ENCODE measurements around the gene MPC1L.
A peak's percentile ranks its signal among the peaks of the same experiment; 100 is the strongest.

MPC1L gene

DNA sequence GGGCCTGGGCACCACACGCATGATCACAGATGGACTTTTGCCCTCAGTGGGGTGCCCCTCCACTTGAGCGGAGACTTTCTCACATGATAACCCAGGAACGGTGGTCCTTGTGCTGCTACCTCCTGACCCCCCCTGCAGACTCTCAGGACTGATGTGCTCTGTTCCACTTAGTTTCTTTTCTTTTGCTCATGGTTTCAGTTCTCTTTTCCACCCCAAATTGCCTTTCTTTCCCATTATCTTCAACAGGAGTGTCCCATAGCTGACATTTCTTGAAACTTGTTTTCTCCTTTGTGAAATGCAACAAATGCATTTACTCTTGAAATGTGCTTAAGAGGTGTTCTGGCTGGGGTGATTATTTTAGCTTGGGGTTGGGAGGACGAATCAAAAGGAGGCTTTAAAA, 9.0 kb downstream of the MPC1L start:
- no peak for DNase-seq (ENCODE audit: low read depth)

DNA sequence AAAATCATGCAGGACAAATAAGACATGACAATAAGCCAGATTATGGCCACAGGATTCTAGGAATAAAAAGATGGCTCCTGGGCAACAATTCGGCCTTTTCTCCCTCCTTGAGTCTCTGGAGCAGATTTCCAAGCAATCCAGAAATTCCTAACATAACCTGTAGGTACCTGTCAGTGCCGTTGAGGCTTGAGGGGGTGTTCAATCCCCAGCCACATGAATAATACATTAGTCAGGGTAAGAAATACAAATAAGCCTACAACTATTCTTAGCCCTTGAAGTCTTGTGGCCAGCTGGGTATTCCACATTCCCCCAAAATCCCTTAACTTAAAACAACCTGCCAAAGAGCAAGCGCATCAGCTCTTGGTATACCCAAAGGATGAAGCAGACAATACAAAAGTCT, 14.5 kb downstream of the MPC1L start:
- no peak for DNase-seq (ENCODE audit: low read depth)

DNA sequence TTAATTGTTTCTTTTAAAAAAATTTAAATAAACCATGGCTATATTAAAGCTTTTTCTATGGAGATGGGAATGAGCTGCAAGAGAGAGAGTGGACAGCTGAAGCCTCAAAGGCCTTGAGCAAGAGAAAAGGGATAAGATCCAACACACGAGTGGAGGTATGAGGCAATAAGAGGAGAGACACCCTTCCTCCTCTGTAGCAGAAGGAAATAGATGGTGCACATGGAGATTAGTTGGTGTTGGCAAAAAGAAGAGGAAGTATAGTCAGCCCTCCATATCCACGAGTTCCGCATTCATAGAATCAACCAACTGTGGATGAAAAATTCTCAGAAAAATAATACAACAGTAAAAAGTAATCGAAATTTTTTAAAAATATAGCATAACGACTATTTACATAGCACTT, 20.9 kb downstream of the MPC1L start:
- DNase-seq (ENCODE audit: low read depth) = no peak

DNA sequence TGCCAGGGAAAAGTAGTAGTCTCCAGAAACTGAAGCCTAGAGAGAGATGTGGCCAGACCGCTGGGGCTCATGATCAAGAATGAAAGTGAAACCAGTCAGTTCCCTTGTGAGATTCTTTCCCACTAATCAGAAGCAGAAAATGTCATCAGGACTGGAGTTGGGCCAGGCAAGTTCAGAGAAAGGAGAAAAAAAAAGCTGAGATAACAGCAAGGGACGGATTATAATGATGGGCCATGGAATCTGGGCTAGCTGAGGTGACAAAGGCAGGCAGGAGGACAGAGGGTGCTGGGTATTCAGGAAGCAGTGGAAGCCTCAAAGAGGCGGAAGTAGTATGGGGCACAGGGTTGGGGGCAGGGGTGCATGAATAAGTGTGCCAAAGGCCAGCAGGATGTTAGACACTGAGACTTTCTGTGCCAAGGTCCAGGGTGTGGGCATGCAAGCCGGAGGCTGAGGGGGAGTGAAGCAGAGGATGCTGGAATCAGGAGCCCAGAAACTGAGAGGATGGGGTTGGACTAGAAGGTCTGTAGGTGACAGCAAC, 21.7 kb downstream of the MPC1L start:
- peak; percentile 71 for DNase-seq (ENCODE audit: low read depth)

DNA sequence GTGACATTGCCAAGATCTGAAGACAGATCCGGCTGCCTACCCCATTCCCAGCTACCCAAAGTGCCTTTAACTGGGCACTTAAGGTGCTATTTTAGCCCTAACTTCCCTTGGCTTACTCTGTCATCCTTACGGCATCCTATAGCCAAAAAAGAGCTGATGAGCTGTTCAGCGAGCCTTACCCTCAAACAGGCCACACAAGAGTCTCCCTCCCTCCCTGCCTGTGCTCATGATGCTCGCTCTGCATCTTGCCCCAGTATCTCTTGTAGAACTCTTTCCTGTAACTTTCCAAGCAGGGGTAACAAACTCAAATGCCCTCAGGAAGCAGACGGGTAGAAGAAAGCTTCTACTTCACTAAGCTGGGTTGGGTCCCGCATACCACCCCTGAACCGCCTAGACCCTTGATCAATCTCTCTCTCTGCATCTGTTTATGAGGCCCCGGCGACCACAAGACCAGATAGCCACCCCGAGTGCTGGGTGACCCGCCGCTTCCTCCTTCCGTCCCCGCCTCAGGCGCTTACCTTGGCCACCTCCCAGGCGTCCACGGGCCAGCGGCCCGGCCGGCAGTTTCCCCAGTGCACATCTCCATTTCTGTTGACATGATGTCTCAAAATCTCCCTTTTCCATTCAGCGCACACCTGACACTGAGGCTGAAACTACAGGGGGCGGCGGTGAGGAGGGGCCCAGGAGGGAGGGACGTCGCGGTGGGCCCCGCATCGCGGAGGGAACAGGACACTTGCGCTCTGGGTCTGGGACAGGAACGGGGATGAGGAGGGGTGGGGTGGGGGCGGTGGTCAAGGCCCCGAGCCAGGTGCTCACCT, 23.5 kb downstream of the MPC1L start:
- DNase-seq (ENCODE audit: low read depth) = peak; percentile 49

DNA sequence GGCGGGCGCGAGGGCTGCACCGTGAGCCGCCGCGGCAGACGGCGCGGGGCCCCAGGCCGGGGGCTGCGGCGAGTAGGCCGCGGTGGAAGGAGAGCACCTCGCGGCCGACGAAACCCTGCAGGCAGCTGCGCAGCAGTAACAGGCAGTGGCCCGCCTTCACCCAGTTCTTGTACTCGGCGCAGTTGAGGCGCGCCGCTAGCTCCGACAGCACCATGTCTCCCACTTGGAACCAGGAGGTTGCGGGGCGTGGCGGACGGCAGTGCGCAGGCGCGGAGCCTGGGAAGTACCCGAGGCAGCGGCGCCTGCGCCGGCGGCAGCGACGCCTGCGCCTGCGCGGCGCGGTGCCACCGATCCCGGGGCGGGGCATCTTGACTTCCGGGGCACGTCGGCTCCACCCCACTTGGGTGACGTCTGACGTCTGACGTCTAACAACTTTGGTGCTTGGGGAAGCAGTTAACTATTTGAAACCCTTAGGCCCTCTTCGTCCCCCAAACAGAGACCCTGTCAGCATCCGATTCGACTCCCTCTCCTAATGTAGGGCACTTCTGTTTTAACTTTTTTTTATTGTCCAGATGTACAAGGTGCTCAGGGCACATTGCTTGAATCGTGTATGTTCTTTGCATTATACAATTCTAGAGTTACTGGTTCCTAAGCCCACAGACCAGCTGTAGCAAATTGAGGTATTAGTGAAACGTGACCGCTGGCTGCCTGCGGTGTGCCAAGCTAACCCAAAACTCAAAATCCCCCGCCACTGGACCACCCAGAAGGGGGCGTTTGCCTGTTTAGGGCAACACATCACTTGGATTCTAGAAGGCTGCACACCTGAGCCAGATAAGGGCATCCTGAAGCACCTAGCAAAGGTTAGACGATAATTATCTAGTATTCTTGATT, 24.3 kb downstream of the MPC1L start, which contains the start of gene CXorf38:
Gene CXorf38, minus strand, starts transcription at position 255 of the 891 bp plus-strand sequence. Its CDS starts 41 bp downstream, at position 214.
- peak; percentile 82 for DNase-seq (ENCODE audit: low read depth)

DNA sequence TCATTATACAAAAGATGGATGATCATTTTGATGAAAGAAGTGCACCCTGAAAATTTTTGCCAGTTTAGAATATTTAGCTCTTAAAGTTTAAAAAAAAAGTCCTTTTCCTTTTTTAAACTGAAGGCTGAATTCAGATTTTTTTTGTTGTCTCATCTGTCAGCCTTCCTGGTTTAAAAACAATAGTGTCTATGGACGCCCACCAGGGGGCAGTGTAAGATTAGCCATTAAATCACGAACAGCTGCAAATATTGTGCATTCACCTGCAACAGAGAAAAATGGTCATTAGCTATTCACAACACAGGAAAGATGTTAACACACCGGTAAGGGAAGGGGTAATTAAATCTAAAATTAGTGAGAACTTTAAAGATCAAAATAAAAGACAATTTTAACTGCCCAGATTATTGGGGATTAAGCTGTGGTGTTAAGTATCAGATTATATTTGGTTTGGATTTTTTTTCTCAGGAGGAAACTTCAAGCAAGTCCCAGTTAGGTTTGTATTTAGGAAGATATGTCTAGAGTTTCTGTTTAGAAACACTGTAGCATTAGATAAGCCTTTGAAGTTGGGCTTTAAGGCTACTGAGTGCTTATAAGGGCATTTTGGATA, 28.5 kb downstream of the MPC1L start:
- peak; percentile 67 for DNase-seq (ENCODE audit: low read depth)

DNA sequence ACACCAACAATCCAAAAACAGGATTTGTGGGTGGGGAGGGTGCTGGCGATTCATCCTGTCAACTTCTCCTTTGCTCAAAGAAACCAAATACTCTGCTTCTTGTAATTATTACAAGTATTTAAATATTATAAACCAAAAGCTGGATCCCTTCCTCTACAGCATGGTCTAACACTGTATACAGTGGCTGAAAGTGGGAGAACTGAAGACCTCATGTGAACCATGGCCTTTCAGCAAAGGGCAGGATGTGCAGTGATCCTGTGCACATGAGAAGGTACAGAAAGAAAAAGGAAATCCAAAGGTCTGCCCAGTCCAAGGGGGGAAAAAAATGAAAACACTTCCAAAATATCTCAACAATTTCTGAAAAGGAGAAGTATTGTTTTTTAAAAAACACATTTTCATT, 29.4 kb downstream of the MPC1L start:
- DNase-seq (ENCODE audit: low read depth) = no peak

DNA sequence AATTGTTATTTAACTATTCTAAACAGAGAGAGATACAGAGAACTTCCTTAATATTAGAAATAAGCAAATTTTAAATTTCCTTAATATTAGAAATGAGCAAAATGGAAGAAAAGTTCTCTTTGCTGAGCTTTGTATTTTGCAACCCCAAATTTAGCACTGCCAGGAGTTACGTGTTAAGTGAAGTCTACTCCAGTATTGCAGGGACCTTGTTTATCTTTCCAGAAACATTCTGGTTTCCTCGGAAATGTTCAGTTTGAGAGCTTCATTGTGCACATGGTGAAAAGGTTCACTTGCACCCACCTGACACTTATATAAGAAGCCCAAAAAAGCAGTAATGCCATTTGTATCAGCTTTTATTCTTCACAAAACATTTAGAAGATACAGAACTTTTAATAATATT, 30.3 kb downstream of the MPC1L start:
- no peak for DNase-seq (ENCODE audit: low read depth)

DNA sequence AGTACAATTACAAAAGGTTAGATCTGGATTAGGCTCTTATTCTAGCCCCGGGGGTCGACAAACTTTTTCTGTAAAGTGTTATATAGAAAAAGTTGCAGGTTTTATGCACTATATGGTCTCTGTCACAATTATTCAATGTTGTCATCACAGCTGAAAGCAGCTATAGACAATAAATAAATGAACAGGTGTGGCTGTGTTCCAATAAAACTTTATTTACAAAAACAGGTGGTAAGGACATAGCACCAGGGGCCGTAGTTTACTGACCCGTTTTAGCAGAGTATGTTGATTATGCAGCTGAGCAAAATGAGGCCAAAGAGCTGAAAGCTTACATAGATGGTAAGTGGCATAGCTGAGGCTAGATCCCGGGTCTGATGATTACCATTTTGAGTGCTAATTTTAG, 37.2 kb downstream of the MPC1L start:
- no peak for DNase-seq (ENCODE audit: low read depth)

DNA sequence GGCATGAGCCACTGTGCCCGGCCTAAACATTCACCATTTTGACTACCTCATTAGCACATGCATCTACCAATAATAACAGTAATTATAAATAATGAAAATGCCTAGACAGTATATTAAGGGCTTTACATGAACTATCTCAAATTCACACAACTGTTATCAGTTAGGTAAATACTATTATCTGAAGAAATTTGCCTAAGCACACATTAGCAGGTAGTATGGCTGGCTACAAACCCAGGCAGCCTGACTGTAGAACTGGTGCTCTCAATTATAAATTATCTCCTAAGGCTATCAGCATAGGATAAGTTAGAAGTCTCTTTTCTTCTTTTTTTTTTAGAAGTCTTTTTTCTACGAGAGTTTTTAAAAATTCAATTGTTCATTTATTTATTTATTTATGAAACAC, 38.3 kb downstream of the MPC1L start:
- no peak for DNase-seq (ENCODE audit: low read depth)

DNA sequence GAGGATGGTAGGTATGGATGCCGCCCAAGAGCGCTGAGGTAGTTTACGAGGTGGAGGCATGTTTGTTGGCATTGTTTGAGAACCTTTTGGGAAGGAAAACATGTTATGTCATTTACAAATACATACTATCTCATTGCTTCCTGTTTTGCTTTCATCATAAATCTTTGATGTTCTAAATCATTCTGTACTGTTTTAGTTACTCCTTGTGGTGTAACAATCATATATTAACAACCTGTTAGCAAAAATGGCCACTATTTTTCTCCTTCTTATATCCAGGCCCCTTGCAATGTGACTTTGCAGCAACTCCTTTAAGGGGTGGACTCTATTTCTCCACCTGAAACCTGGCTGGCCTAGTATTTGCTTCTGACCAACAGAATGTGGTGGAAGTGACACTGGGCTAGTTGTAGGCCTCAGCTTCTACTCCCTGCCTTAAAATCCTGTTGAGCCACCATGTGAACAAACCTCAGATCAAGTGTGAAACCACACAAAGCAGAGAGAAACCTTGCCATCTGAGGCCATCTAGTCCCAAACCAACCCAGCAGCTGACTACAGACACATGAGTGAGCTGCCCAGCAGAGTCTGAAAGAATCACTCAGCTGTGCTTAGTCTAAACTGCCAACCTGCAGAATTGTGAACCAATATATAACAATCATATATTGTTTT, 40.0 kb downstream of the MPC1L start:
- DNase-seq (ENCODE audit: low read depth) = no peak

DNA sequence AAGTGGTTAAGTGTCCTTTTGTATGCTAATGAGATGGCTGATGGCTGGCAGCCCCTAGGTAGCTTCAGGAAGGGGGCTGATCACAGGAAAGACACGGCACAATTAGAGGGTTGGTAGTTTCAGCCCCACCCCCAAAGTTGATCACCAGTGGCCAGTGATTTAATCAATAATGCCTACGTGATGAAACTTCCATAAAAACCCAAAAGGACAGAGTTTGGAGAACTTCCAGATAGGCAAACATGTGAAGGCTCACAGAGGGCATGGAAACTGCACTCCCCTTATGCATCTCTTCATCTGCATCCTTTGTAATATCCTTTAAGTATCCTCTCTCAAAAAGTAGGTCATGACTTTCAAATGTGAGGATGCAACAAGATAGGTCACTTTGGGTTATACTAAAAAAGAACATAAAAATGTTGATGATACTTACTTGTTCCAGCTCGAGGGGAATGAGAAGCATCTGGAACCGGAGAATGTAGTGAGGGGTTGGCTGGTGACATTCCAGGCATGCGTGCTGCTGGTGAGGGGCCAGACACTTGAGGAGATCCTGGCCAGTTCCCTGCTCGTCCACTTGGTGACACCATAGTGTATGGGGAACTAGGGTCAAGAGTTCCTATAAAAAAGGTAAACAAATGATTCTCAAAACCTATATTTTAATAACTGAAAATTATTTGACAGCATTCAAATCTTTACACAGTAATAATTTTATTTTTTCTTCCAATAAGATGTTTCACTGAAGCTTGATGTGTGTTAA, 40.8 kb downstream of the MPC1L start:
- DNase-seq (ENCODE audit: low read depth) = peak; percentile 19

DNA sequence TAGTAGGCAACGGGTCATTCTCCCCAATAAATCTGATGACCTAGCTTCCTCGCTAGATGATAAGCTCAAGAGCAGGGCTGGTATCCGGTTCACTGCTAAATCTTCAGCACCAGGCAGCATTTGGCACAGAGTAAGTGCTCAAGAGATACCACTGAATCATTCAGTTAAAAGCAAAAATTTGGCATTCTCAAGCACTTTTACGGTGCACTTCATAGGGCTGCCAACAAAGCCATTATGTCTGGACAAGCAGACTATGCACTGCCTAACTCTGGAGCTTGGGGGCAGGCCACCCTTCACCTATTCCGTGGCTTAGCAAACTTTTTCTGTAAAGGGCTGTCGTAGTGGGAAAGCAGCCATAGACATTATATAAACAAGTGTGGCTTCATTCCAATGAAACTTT, 47.9 kb downstream of the MPC1L start:
- no peak for DNase-seq (ENCODE audit: low read depth)

Data from ELR (cell line).